Esophagus mucosa (tissue), 1 donor: ENCODE results near the gene PRUNE1. TPM values are rescaled to one million over a fixed set of nuclear protein-coding genes. Genes with fewer than 3 reads are reported as not detected.

Source experiments
- ATAC-seq: fragments of 200-7000 bp; cut with Tn5 transposase; one replicate; pipeline ENCODE4 v1.9.1; 2020
- total RNA-seq: library from RNA; stranded (reverse); gene quantifications from one replicate; pipeline ENCODE4 v1.2.4, GENCODE V29; 2023
- donor health status: DM: yes; HTN: yes; CAD: no.

The PRUNE1 gene
- total RNA-seq, 1 donor from 2014 or later = 14.3 TPM

- ATAC-seq = no peak
Observed at GRCh38 chr1:151051356-151052009, 43.2 kb downstream of the PRUNE1 start.

- peak; percentile 43 for ATAC-seq
Observed at GRCh38 chr1:151054971-151055547, 46.8 kb downstream of the PRUNE1 start.

- no peak for ATAC-seq
Observed at GRCh38 chr1:151055581-151055980, 47.3 kb downstream of the PRUNE1 start.

GRCh38 chr1:151056149-151056548, 47.9 kb downstream of the PRUNE1 start:
- no peak for ATAC-seq

GRCh38 chr1:151058692-151059091, 50.4 kb downstream of the PRUNE1 start:
- ATAC-seq = peak; percentile 83

- peak; percentile 86 for ATAC-seq
Observed at GRCh38 chr1:151059109-151060006, 51.1 kb downstream of the PRUNE1 start, which contains the start of gene CDC42SE1. Gene CDC42SE1 (minus strand): TSS chr1:151059622. CDS start chr1:151055730, 3,892 bp downstream.

- ATAC-seq = no peak
Observed at GRCh38 chr1:151060007-151060656, 51.9 kb downstream of the PRUNE1 start, which contains the start of gene MLLT11. Gene MLLT11 (plus strand): TSS chr1:151060397. CDS start chr1:151067225, 6,828 bp downstream.

- ATAC-seq = no peak
Observed at GRCh38 chr1:151060657-151061421, 52.6 kb downstream of the PRUNE1 start.

GRCh38 chr1:151061704-151062103, 53.5 kb downstream of the PRUNE1 start:
- no peak for ATAC-seq

- no peak for ATAC-seq
Observed at GRCh38 chr1:151062741-151063371, 54.6 kb downstream of the PRUNE1 start.

GRCh38 chr1:151065089-151065645, 56.9 kb downstream of the PRUNE1 start:
- no peak for ATAC-seq

GRCh38 chr1:151067185-151067584, 58.9 kb downstream of the PRUNE1 start:
- no peak for ATAC-seq

GRCh38 chr1:151069103-151069486, 60.8 kb downstream of the PRUNE1 start:
- no peak for ATAC-seq

- ATAC-seq = peak; percentile 89
Observed at GRCh38 chr1:151070474-151071276, 62.4 kb downstream of the PRUNE1 start, which contains the start of gene GABPB2. Gene GABPB2 (plus strand): TSS chr1:151070761. CDS start chr1:151088190, 17,429 bp downstream.

- no peak for ATAC-seq
Observed at GRCh38 chr1:151072224-151072623, 64.0 kb downstream of the PRUNE1 start.

Other genes with a start within 250 kb of the PRUNE1 start
- 19.6 TPM for gene CTSS, start 242.7 kb upstream of the PRUNE1 start, total RNA-seq
- 7.7 TPM for gene CTSK, start 200.2 kb upstream of the PRUNE1 start, total RNA-seq
- 17.7 TPM for gene ARNT, start 131.8 kb upstream of the PRUNE1 start, total RNA-seq
- not detected for gene CTXND2, start 121.3 kb upstream of the PRUNE1 start, total RNA-seq
- gene SETDB1, start 82.1 kb upstream of the PRUNE1 start, total RNA-seq = 24.3 TPM
- gene CERS2, start 33.6 kb upstream of the PRUNE1 start, total RNA-seq = 49.8 TPM
- 0.40 TPM for gene ANXA9, start 26.2 kb upstream of the PRUNE1 start, total RNA-seq
- gene MINDY1, start 1.5 kb upstream of the PRUNE1 start, total RNA-seq = 33.4 TPM
- 55.8 TPM for gene BNIPL, start 28.1 kb downstream of the PRUNE1 start, total RNA-seq
- gene C1orf56, start 39.3 kb downstream of the PRUNE1 start, total RNA-seq = 1.3 TPM
- gene CDC42SE1, start 51.2 kb downstream of the PRUNE1 start, total RNA-seq = 118 TPM
- 0.80 TPM for gene MLLT11, start 51.9 kb downstream of the PRUNE1 start, total RNA-seq
- gene GABPB2, start 62.3 kb downstream of the PRUNE1 start, total RNA-seq = 10.6 TPM
- 0.88 TPM for gene SEMA6C, start 138.2 kb downstream of the PRUNE1 start, total RNA-seq
- gene TNFAIP8L2, start 148.2 kb downstream of the PRUNE1 start, total RNA-seq = not detected
- 5.0 TPM for gene LYSMD1, start 157.5 kb downstream of the PRUNE1 start, total RNA-seq
- 30.6 TPM for gene SCNM1, start 157.7 kb downstream of the PRUNE1 start, total RNA-seq
- gene TMOD4, start 167.5 kb downstream of the PRUNE1 start, total RNA-seq = not detected
- gene VPS72, start 181.7 kb downstream of the PRUNE1 start, total RNA-seq = 28.2 TPM
- gene PIP5K1A, start 190.1 kb downstream of the PRUNE1 start, total RNA-seq = 28.2 TPM
- gene PSMD4, start 246.3 kb downstream of the PRUNE1 start, total RNA-seq = 126 TPM